ENCODE results near the gene EPN2.
"Not testable (repeated sequence)": the region's sequence is repeated elsewhere in the genome, so short reads cannot be mapped to it uniquely, and the experiment has no call there.

The EPN2 gene

DNA sequence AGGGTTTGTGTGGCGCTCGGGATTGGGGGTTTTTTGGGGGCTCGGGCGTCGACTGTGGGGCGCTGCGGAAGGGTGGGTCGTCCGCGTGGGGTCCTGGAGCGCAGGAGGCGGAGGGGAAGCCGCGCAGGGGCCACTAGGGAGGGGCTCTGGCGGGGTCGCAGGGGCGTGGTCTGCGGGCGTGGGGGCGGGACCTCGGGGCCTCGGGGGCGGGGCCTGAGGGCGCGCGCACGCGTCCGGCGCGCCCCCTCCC, at the start of gene EPN2:
Gene EPN2, plus strand, starts transcription at position 228 of the 250 bp plus-strand sequence. CDS start 45,754 bp downstream, outside the sequence.
- DNase-seq, result not testable (repeated sequence)

DNA sequence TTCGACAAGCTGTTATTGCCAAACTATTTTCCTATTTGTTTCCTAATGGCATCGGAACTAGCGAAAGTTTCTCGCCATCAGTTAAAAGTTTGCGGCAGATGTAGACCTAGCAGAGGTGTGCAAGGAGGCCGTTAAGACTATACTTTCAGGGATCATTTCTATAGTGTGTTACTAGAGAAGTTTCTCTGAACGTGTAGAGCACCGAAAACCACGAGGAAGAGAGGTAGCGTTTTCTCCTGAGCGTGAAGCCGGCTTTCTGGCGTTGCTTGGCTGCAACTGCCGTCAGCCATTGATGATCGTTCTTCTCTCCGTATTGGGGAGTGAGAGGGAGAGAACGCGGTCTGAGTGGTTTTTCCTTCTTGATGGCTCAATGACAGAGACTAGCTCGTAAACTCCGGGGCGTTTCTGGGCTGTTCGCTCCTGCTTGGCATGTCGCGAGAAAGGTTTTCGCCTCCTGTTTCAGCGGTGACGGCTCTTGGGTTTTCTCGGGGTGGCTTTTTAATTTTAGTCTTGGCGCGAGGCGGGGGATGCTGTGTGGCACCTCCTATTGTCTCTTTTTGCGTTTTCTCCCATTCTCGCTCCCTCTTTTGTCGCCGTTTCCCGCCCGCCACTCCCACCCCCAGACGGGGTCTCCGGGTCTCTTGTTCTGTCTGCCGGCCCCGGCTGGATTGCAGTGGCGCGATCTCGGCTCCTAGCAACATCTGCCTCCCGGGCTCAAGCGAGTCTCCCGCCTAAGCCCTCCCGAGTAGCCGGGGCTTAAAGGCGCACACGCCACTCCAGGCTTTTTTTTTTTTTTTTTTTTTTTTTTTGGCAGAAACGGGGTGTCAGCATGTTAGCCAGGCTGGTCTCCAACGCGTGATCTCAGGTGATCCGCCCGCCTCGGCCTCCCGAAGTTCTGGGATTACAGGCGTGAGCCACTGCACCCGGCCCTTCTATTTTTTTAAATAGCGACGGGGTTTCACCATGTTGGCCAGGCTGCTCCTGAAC, 49.0 kb upstream of the EPN2 start:
- not testable (repeated sequence) for DNase-seq

DNA sequence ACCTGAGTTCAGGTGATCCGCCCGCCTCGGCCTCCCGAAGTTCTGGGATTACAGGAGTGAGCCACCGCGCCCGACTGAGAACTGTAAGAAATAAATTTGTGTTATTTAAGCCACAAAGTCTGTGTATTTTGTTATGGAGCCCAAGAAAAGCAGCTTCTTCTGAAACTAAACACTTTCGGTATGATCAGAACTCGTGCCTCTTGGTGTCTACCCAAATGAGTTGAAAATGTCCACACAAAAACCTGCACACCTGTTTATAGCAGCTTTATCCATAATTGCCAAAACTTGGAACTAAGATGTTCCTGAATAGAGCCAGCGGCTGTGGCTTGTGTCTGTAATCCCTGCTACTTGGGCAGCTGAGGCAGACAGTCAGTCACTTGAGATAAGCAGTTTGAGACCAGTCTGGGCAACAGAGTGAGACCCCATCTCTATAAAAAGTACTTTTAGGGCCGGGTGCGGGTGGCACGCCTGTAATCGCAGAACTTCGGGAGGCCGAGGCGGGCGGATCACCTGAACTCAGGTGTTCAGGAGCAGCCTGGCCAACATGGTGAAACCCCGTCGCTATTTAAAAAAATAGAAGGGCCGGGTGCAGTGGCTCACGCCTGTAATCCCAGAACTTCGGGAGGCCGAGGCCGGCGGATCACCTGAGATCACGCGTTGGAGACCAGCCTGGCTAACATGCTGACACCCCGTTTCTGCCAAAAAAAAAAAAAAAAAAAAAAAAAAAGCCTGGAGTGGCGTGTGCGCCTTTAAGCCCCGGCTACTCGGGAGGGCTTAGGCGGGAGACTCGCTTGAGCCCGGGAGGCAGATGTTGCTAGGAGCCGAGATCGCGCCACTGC, 48.1 kb upstream of the EPN2 start:
- DNase-seq, result not testable (repeated sequence)

DNA sequence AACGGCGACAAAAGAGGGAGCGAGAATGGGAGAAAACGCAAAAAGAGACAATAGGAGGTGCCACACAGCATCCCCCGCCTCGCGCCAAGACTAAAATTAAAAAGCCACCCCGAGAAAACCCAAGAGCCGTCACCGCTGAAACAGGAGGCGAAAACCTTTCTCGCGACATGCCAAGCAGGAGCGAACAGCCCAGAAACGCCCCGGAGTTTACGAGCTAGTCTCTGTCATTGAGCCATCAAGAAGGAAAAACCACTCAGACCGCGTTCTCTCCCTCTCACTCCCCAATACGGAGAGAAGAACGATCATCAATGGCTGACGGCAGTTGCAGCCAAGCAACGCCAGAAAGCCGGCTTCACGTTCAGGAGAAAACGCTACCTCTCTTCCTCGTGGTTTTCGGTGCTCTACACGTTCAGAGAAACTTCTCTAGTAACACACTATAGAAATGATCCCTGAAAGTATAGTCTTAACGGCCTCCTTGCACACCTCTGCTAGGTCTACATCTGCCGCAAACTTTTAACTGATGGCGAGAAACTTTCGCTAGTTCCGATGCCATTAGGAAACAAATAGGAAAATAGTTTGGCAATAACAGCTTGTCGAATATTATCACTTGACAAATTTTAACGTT, 47.3 kb upstream of the EPN2 start:
- not testable (repeated sequence) for DNase-seq

DNA sequence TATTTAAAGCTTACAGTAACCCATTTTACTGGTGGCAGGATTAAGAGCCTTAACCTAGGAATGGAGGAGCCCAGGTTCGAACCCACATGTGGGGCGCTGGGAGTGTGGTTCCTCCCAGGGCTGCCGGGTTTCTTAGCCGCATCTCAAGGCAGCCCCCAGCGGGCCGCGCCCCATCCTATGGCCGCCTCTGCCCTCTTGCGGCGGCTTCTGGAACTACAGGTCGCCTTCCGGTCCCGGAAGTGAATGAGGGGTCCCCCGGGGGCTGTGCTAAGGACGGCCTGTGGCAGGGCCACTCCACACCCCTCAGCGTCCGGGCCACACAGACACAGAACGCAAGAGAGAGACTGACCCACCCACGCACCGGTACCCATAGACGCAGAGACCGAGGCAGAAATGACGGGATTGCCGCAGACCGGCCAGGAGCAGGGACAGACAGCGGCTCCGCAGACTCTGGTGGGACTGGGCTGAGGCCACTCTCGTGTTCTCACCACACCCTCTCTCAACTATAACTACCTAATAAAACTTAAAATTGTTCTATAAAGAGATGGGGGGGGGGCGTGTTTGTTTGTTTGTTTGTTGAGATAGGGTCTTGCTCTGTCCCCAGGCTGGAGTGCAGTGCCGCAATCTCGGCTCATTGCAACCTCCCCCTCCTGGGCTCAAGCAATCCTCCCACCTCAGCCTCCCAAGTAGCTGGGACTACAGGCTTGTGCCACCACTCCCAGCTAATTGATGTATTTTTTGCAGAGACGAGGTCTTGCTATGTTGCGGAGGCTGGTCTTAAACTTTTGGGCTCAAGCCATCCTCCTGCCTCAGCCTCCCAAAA, 40.6 kb upstream of the EPN2 start:
- not testable (repeated sequence) for DNase-seq

DNA sequence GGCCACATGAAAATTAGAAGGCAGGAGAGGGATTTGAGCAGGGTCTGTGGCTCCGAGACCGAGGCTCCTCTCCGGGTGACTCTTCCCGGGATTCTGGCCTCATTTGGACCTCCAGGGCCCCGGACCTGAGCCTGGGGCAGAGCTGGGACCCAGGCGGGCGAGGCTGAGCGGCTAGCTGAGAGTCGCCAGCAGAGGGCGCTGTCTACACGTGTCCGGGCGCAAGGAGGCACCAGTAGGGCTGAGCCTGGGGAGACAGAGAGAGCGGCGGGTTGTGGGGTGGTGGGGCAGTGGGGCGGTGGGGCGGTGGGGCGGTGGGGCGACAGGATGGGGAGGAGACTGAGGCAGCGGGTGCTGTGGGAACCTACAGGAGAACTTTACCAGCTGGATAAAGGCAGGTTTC, 34.7 kb upstream of the EPN2 start:
- not testable (repeated sequence) for DNase-seq

DNA sequence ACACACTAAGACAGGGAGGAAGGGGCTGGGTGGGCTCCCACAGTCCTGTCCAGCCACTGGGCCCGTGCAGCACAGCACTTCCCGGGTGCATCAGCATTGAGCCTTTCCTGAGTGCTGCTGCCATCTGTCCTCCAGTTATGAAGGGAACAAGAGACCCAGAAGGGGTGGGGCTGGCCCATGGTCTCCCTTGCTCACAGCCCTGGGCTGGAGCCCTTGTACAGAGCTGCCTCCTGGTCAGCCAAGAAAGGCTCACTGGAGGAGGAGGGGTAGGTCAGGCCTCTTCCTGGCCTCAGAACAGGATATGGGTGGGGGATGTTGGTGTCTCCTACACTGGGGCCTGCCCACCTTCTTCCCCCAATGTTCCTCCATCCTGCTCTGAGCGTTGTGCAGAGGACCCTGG, 33.7 kb upstream of the EPN2 start:
- DNase-seq, result not testable (repeated sequence)

DNA sequence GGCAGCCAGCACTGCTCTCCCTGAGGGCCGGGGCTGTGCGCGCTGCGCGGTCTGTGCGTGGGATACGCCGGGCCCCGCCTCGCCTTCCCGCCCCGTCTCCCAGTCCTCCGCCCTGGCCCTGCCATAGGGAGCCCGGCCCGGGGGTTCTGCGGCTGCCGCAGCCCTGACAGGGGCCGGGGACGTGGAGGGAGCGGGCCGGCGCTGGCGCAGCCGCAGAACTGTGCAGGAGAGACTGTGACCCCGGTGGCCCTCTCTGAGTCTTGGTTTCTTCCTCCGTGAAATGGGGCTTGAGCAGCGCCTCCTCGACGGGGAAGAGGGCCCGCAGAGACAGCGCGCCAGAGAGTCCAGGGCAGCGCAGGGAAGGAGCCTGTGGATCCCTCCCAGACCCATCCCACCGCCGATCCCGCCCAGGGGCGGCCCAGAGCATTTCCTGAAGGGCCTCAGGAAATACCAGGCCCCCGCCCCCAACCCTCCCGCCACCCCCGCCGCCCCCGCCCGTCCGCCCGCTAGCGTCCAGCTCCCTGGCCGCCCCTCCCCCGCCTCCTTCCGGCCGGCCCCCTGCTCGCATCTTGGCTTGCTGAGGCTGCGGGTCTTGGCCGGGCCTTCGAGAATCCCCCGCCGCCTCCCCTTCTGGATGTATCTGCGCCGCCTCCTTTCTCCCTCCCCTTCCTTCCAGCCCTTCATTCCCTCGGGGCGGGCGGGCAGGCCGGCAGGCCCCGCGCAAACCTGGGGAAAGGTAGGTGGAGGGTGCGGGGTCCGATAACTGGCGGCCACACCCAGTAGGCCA, 21.9 kb upstream of the EPN2 start:
- not testable (repeated sequence) for DNase-seq

DNA sequence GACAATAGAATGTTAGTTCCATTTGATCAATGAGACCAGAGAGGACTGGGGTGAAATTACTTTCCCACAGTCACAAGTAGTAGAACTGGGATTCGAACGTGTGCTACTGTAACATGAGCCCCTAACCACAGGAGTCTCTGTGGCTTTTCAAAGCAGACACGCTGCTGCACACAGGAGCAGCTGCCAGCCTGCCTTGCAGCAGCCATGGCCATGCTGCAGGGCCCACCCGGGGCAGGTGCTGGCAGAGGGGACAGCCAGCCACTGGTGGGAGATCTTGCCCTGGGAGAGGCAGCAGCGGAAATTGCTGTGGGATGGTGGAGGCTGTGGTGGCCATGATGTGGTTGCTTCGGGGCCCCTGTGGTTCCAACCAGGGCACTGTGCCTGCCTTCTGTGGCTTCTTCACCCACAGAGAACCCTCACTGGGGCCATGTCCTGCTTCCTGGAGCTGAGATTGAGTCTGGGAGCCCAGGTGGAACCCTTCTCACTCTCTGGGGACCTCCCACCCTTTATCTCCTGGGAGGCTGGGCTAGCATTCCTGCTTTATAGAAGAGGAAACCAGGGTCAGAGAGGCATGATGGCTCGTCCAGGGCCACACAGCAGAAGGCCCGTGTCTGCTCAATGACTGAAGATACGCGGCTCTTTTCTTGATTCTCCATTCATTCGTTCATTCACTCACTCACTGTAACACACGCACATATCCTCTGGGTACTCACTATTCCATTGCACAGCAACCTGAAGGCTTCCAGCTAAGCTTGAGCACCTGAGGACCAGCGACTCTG, 20.8 kb upstream of the EPN2 start:
- not testable (repeated sequence) for DNase-seq

DNA sequence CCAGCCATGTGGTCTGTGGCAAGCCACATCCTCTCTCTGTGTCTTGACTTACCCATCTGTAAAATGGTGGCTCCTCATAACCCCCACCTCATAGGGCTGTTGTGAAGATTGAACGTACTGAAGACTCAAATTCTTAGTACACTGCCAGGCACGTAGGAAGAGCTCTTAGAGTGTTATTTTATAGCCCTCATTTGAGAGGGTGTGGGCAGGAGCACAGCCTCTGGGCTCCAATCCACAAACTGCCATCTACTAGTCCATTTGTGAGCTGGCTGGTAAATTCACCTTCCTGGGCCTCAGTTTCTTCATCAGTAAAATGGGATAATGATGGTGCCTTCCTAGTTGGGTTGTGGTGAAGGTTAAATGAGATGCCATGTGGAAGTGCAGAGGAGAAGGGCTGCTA, 18.3 kb upstream of the EPN2 start:
- not testable (repeated sequence) for DNase-seq

DNA sequence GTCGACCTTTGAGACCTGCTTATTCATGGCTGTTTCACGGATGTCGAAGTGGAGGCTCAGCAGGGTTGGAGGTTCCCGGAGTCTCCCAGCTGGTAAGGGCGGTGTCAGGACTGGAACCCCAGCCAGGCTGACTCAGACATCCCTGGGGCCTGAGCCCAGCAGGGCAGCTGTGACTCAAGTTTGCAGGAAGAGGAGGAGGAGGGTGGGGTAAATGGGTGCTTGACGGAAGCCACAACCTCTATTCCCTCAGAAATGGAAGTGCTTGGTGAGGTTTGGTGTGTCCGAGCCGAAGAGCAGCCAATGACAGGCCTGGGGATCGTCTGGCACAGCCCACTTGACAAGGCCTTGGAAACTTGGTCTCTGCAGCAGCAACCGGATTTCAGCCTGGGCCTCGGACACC, 17.8 kb upstream of the EPN2 start:
- not testable (repeated sequence) for DNase-seq

DNA sequence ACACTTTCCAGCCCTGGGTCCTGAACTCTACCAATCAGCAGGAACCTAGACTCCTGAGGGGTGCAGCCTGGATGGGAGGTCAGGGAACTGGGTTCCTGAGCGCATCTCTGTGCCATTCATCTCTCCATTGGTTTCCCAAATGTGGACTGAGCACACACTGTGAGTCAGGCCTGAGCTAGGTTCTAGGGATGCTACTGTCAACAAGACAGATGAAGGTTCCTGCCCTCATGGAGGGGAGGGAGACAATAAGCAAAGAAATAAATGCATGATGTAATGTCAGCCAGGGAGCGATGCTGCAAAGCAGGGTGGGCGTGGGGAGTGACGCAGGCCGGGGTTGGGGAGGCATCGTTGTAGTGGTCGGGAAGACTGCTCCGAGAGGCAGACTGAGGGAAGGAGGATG, 17.0 kb upstream of the EPN2 start:
- DNase-seq, result not testable (repeated sequence)

DNA sequence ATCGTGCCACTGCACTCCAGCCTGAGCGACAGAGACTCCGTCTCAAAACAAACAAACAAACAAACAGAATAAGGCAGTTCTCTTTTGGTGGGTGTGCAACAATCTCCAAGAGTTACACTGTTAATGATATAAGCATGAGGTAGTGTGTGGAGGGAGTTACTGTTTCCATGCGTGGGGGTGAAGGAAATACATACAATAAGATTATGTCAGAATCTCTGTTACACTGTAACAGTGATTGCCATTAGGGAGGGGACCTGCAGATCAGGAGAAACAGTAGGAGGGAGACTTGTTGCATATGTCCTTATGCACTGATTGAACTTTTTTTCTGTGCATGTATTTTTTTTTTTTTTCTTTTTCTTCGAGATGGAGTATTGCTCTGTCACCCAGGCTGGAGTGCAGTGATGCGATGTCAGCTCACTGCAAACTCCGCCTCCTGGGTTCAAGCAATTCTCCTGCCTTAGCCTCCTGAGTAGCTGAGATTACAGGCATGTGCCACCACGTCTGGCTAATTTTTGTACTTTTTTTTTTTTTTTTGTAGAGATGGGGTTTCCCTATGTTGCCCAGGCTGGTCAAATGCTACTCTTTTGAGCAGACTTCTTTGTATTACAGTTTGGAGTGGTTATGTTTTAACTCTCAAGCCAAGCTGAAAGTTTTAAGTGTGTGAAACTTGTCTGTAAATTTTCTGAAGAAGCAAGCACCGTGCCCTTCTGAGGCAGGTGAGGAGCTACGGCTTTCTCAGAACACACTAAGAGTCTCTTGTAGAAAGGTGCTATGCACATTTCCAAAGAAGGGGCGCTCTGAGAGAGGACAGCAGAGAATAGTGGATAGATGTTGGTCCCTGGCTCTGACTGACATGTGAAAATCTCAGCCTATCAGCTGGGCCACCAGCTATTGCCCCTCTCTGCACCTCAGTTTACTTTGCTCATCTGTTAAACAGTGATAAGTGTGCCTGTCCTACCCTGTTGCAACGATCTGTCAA, 10.3 kb upstream of the EPN2 start:
- DNase-seq, result not testable (repeated sequence)

DNA sequence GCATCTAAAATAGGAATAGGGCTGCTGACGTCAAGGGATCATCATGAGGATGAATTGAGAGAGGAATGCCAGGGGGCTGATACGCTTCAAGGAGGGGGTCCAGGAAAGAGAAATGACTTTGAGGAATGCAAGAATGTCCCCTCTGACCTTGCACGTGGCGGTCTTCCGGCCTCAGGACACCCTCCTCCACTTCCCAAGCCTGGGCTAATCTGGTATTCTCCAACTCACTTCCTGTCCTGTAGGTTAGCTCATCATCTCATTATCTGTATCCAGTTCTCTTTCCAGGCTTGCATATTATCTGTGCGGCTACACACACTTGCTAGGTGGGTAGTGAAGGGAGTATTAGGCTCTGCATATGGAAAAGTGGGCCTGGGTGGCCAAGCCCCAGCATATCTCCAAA, 2.5 kb upstream of the EPN2 start:
- DNase-seq, result not testable (repeated sequence)

DNA sequence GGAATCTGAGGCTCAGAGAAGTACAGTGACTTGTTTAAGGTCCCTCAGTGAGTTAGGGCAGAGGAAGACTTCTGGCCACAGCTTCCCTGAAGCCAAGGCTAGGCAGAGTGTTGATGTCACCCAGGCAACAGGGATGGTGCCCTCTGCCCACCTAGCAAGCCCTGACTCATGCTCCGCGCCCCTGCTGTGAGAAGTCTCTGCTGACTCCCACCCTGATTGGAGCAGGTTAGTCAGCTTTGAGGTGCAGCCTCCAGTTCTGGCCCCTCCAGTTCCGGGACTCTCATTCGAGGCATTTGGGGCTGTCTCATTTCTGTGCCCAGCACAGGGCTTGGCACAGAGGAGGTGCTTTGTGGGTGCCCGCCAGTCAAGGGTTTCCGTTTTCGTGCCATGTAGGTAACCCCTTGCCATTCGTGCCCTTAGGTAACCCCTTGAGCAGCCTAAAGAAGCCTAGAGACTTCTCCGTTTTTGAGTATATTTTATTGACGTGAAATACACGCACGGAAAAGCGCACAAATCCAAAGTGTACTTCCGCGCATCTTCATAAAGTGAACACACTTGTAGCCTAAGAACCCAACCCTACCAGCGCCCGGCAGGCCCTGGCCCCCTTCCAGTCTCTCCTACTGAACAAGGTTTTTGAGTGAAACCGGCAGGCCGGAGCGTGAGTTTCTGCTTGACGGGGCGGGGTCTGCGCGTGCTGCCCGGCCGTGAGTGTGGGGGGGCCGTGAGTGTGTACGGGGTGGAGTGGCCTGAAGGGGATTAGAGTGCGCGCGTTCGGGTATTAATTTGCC, 621 bp upstream of the EPN2 start:
- DNase-seq, result not testable (repeated sequence)

DNA sequence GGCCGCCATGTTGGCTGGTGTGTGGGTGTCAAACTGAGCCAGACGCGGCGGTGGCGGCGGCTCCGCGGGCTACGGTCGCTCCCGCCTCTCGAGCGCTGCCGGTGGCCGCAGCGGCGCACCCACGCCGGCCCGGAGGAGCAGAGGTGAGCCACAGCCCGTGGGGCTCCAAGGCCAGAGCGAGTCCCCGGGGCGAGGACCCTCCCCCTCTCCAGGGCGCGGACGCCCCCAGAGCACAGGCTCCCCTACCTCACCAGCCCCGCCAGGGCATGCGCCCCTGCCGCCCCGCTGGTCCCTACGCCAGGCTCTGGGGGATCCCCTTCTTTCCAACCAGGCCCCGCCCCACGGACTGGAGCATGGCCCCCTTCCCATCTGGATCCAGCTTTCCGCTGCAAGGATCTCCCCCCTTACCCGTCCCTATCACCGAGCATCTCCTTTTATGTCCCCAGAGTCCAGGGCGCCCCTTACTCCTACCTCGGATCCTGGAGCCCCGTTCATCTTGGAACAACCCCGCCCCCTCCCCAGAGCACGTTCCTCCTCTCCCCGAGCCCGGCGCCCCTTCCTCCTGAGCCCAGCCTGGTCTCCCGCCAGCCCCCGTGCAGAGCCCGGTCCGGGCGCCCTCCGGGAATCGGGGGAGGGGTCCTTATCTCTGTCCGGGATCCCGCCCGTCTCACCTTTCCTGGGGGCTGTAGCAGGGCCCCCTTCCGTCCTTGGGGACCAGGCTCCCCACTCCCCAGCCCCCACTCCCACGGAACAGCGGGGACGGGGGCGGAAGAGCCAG, 412 bp downstream of the EPN2 start:
- DNase-seq, result no peak

DNA sequence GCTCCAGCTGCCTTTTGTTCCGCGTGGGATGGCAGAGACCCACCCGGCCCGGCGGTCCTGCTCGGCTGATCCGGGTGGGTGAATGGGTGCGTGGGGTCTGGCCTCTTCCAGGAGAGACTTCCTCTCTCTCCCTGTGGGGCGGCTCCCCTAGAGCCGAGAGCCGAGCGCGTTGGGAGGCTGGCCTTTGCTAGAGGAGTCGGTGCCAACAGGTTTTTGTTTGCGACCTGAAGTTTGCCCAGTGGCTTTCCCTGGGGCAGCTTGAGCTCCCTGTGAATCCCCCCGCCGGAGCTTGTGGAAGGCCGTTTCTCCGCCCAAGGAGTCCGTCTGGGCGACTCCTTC, 970 bp downstream of the EPN2 start:
- no peak for DNase-seq

DNA sequence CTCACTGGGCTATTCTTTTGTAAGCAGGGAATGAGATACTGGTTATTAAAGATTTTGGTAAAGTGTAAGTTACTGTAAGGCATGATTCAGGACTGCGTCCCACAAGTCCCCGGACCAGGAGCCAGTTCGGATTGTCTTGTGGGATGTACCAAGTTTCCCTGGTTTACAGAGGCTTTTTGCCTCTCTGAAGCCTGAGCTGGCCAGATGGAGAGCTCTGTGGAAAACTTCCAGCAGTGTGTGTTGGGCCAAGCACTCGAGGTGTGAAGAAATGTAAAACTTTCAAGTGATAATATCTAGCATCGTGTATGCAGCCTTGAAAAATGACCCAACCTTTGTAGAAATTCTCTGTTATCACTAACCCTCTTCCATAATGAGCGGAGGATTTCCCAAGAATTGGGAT, 2.4 kb downstream of the EPN2 start:
- DNase-seq, result no peak

All from GOT3 (cell line).